Stimulated activated CD8-positive, alpha-beta memory T cell treated with anti-CD3 and anti-CD28 coated beads, Interleukin-15, amount 100 ng/mL, for 48 hours (primary cell): ENCODE results near the gene CYP46A1.
"Not testable (repeated sequence)": the region's sequence is repeated elsewhere in the genome, so short reads cannot be mapped to it uniquely, and the experiment has no call there.

Experiments used
- DNase-seq, 2 donors: peaks; one replicate each; pipeline ENCODE4 v3.0.0-alpha.2; 2020; ENCODE audit warnings: low read depth in 2 of 2

CYP46A1 gene

GRCh38 chr14:99683619-99684409, at the start of gene CYP46A1:
CYP46A1 (plus strand) TSS chr14:99684298; CDS start chr14:99684418, 120 bp downstream.
- DNase-seq = peak; percentile 99

- no peak for DNase-seq
Observed at GRCh38 chr14:99634443-99634842, 49.7 kb upstream of the CYP46A1 start.

- no peak for DNase-seq
Observed at GRCh38 chr14:99635116-99635515, 49.0 kb upstream of the CYP46A1 start.

- DNase-seq = no peak
Observed at GRCh38 chr14:99636487-99636886, 47.6 kb upstream of the CYP46A1 start.

GRCh38 chr14:99637624-99638023, 46.5 kb upstream of the CYP46A1 start:
- no peak for DNase-seq

- DNase-seq = not testable (repeated sequence)
Observed at GRCh38 chr14:99642771-99643170, 41.3 kb upstream of the CYP46A1 start.

- DNase-seq = no peak
Observed at GRCh38 chr14:99643343-99643742, 40.8 kb upstream of the CYP46A1 start.

GRCh38 chr14:99644035-99644587, 40.0 kb upstream of the CYP46A1 start:
- no peak for DNase-seq

GRCh38 chr14:99644723-99645544, 39.2 kb upstream of the CYP46A1 start, which contains the start of gene HHIPL1:
HHIPL1 (plus strand) TSS chr14:99645129; CDS start chr14:99645208, 79 bp downstream.
- no peak for DNase-seq

GRCh38 chr14:99645545-99646505, 38.3 kb upstream of the CYP46A1 start:
- DNase-seq = no peak

GRCh38 chr14:99647411-99647810, 36.7 kb upstream of the CYP46A1 start:
- DNase-seq = no peak

- DNase-seq = no peak
Observed at GRCh38 chr14:99648027-99648784, 35.9 kb upstream of the CYP46A1 start.

- no peak for DNase-seq
Observed at GRCh38 chr14:99649219-99649618, 34.9 kb upstream of the CYP46A1 start.

GRCh38 chr14:99649643-99650042, 34.5 kb upstream of the CYP46A1 start:
- no peak for DNase-seq

- no peak for DNase-seq
Observed at GRCh38 chr14:99650189-99650588, 33.9 kb upstream of the CYP46A1 start.

- DNase-seq = no peak
Observed at GRCh38 chr14:99651953-99652746, 31.9 kb upstream of the CYP46A1 start.

- no peak for DNase-seq
Observed at GRCh38 chr14:99654235-99654985, 29.7 kb upstream of the CYP46A1 start.

- no peak for DNase-seq
Observed at GRCh38 chr14:99655521-99655920, 28.6 kb upstream of the CYP46A1 start.

GRCh38 chr14:99656171-99656570, 27.9 kb upstream of the CYP46A1 start:
- no peak for DNase-seq
